Pons (tissue), 1 donor: ENCODE data around the gene CDH13.

ENCODE experiments used
- DNase-seq: peaks from one replicate; pipeline ENCODE4 v3.0.0-alpha.2; 2016; ENCODE audit warnings: low spot score

Gene CDH13

GRCh38 chr16:83771306-83771942 lies 1144.7 kb downstream of the CDH13 start:
- DNase-seq, result peak; percentile 70

GRCh38 chr16:83772806-83773205 lies 1146.0 kb downstream of the CDH13 start:
- peak; percentile 98 for DNase-seq

GRCh38 chr16:83774066-83774465 lies 1147.3 kb downstream of the CDH13 start:
- no peak for DNase-seq

- DNase-seq, result no peak
These were observed 1150.2 kb downstream of the CDH13 start for GRCh38 chr16:83776944-83777343.

GRCh38 chr16:83779886-83780285 lies 1153.1 kb downstream of the CDH13 start:
- peak; percentile 72 for DNase-seq

GRCh38 chr16:83785455-83785854 lies 1158.7 kb downstream of the CDH13 start:
- no peak for DNase-seq

- no peak for DNase-seq
These were observed 1163.1 kb downstream of the CDH13 start for GRCh38 chr16:83789642-83790401.

GRCh38 chr16:83791916-83792315 lies 1165.1 kb downstream of the CDH13 start:
- DNase-seq, result no peak

GRCh38 chr16:83792391-83792790 lies 1165.6 kb downstream of the CDH13 start:
- DNase-seq, result no peak

GRCh38 chr16:83793179-83793578 lies 1166.4 kb downstream of the CDH13 start:
- DNase-seq, result no peak

GRCh38 chr16:83794860-83795554 lies 1168.2 kb downstream of the CDH13 start:
- no peak for DNase-seq

GRCh38 chr16:83797013-83797412 lies 1170.2 kb downstream of the CDH13 start:
- no peak for DNase-seq

GRCh38 chr16:83799336-83799735 lies 1172.6 kb downstream of the CDH13 start:
- DNase-seq, result no peak

- DNase-seq, result peak; percentile 33
These were observed 1175.4 kb downstream of the CDH13 start for GRCh38 chr16:83802135-83802534.

- no peak for DNase-seq
These were observed 1175.9 kb downstream of the CDH13 start for GRCh38 chr16:83802554-83803205.

- no peak for DNase-seq
These were observed 1177.0 kb downstream of the CDH13 start for GRCh38 chr16:83803811-83804210.

- no peak for DNase-seq
These were observed 1177.6 kb downstream of the CDH13 start for GRCh38 chr16:83804366-83804765.

GRCh38 chr16:83806036-83806435 lies 1179.3 kb downstream of the CDH13 start:
- peak; percentile 71 for DNase-seq

- no peak for DNase-seq
These were observed 1180.0 kb downstream of the CDH13 start for GRCh38 chr16:83806731-83807130.

GRCh38 chr16:83807327-83807709 lies 1180.5 kb downstream of the CDH13 start:
- DNase-seq, result no peak

GRCh38 chr16:83807710-83808572 lies 1181.2 kb downstream of the CDH13 start, which contains the start of gene HSBP1:
Gene HSBP1, plus strand, starts transcription at chr16:83807978. Its CDS starts 99 bp downstream, at chr16:83808077.
- DNase-seq, result peak; percentile 81
